Calu3 (cell line): ENCODE results near the gene JSRP1. TPM values are rescaled to one million over a fixed set of nuclear protein-coding genes. Genes with fewer than 3 reads are reported as not detected.

Source experiments
- BruUV-seq: library from RNA; stranded (reverse); fragments of 400-500 nt; replicated peaks from 2 replicates; lab custom pipeline; 2021; lab: Mats Ljungman, UMichigan
- CTCF ChIA-PET: fragments of 300-600 bp; sonication (Branson Sonifier 250); formaldehyde crosslinking; loops from one replicate; lab custom pipeline; 2022; ENCODE audit warnings: antibody characterized with exemption; lab: Charles Lee
- DNase-seq: peaks from one replicate; pipeline ENCODE4 v3.0.0; 2022
- H3K27ac Mint-ChIP-seq: one replicate; pipeline ENCODE4 v1.8.0; 2022; ENCODE audit warnings: mixed read lengths; ENCODE audit not compliant: unreplicated experiment
- H3K27me3 Mint-ChIP-seq: one replicate; pipeline ENCODE4 v1.8.0; 2022; ENCODE audit warnings: mixed read lengths; ENCODE audit not compliant: unreplicated experiment
- H3K36me3 Mint-ChIP-seq: one replicate; pipeline ENCODE4 v1.8.0; 2022; ENCODE audit warnings: mild to moderate bottlenecking, moderate library complexity, mixed read lengths; ENCODE audit not compliant: insufficient read depth, unreplicated experiment
- H3K4me1 Mint-ChIP-seq: one replicate; pipeline ENCODE4 v1.8.0; 2022; ENCODE audit warnings: mild to moderate bottlenecking, low read depth, mixed read lengths; ENCODE audit not compliant: unreplicated experiment
- H3K4me3 Mint-ChIP-seq: one replicate; pipeline ENCODE4 v1.8.0; 2022; ENCODE audit warnings: mild to moderate bottlenecking, low read depth, moderate library complexity, mixed read lengths; ENCODE audit not compliant: unreplicated experiment
- H3K9me3 Mint-ChIP-seq: one replicate; pipeline ENCODE4 v1.8.0; 2022; ENCODE audit warnings: low read depth, mixed read lengths; ENCODE audit not compliant: unreplicated experiment
- intact Hi-C: fragments of 100-400 bp; cut with micrococcal nuclease; formaldehyde crosslinking; loops from one replicate; pipeline ENCODE4 v1.10.0; 2022; ENCODE audit not compliant: unreplicated experiment
- total RNA-seq: library from RNA; stranded (reverse); gene quantifications from 2 replicates; pipeline ENCODE4 v1.2.3, GENCODE V29; 2022
- TF ChIP-seq, protein P1 (sequence below): fragments of 200-600 bp; IDR thresholded peaks from one replicate; pipeline ENCODE4 v1.8.0; 2022; ENCODE audit warnings: antibody characterized with exemption; ENCODE audit not compliant: unreplicated experiment

Gene JSRP1
- total RNA-seq, 1 experiment from 2014 or later, result 0.73 TPM

DNA sequence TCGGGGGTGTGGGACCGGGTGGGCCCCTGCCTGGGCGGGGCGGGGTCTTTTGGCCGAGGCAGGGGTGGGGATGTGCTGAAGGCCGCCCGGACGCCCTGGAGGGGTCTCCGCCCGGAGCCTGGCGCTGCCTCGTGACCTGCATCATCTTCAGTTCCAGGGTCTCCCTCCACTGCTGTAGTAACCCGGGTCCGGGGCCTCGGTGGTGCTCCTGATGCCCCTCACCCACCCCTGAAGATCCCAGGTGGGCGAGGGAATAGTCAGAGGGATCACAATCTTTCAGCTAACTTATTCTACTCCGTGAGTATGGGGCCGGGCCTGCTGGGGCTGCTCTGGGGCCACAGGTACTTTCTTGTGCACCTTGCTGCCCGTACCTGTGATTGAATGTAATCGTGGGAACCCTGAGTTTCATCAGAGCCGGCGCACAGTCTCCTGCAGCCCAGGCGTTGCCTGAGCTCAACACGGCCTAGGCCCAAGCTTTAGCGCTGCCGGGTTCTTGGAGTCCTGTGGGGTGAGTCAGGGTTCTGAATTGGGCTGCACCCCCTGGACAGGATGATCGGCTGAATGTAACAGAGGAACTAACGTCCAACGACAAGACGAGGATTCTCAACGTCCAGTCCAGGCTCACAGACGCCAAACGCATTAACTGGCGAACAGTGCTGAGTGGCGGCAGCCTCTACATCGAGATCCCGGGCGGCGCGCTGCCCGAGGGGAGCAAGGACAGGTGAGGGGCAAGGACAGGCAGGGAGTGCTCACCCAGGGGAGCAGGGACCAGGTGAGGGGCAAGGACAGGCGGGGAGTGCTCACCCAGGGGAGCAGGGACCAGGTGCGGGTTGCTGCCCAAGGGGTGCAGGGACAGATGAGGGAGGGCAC is 15.3 kb upstream of the JSRP1 start:
- Mint-ChIP-seq H3K36me3 (peaks cover 79% of the 10 kb centered on the region), H3K4me3 (peak overlapping the region; percentile 95), H3K9me3 (no peaks in the 10 kb centered on the region)

DNA sequence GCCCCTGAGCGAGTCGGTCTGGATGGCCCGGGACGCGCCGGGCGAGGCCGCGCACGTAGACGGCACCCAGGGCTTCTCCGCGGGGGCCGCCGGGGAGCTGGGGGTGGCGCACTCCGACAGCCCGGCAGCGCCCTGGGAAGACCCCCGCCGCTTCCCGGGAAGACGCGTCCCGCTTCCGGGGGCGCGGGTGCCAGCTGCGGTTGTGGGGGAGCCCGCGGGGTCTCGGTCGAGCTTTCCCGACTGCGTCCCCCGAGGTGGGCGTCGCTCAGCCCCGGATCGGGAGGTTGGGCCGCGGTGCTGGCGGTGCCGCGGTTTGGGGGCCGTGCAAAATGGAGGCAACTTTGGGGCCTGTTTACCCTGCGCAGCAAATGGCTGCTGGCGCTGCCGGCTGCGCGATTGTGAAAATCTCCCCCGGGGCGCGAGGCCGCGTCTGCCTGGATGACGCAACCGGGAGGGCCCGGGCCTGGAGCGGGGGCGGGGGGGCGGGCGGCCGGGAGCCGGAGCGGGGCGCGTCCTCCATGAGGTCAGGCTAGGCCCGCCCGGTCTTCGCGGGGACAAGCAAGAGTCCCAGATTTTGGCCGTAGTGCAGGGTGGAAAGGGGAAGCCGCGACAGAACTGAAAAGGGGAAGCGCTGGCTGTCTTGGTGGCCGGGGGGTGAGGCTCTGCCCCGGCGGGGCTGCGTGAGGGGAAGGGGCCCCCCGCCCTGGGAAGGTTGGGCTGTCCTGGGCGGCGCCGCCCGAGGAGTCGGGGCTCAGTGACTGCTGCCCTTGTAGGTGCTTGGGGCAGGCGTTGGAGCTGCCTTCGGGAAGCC is 14.4 kb upstream of the JSRP1 start:
- Mint-ChIP-seq H3K27ac (no peak overlapping the region), H3K27me3 (no peaks in the 10 kb centered on the region), H3K36me3 (peaks cover 82% of the 10 kb centered on the region), H3K4me3 (peak overlapping the region; percentile 95), H3K4me1 (peaks cover 25% of the 10 kb centered on the region), H3K9me3 (no peaks in the 10 kb centered on the region)
- intact Hi-C loops, result loop anchor here (5.0 kb wide), 2 partner anchors 33 to 113 kb away; partner anchors contain the start of genes PLEKHJ1 and SF3A2
- peak; percentile 60 for DNase-seq
- TF ChIP-seq, protein P1, sequence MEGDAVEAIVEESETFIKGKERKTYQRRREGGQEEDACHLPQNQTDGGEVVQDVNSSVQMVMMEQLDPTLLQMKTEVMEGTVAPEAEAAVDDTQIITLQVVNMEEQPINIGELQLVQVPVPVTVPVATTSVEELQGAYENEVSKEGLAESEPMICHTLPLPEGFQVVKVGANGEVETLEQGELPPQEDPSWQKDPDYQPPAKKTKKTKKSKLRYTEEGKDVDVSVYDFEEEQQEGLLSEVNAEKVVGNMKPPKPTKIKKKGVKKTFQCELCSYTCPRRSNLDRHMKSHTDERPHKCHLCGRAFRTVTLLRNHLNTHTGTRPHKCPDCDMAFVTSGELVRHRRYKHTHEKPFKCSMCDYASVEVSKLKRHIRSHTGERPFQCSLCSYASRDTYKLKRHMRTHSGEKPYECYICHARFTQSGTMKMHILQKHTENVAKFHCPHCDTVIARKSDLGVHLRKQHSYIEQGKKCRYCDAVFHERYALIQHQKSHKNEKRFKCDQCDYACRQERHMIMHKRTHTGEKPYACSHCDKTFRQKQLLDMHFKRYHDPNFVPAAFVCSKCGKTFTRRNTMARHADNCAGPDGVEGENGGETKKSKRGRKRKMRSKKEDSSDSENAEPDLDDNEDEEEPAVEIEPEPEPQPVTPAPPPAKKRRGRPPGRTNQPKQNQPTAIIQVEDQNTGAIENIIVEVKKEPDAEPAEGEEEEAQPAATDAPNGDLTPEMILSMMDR, result no peak
- no TSS peak for BruUV-seq
- CTCF ChIA-PET, result interaction anchor here (0.6 kb wide), 2 partner anchors 115 to 330 kb away, joined by 5 to 7 read pairs; no protein-coding TSS in a partner anchor

More for the DNA sequence above, 15.3 kb upstream of the JSRP1 start:
- intact Hi-C loops, result loop anchor here (5.0 kb wide), 2 partner anchors 34 to 114 kb away; partner anchors contain the start of genes PLEKHJ1 and SF3A2
- H3K27ac Mint-ChIP-seq, result peak overlapping the region; percentile 70
- H3K27me3 Mint-ChIP-seq, result no peaks in the 10 kb centered on the region
- CTCF ChIA-PET, result interaction anchor here (0.6 kb wide), 3 partner anchors 33 to 329 kb away, joined by 4 to 7 read pairs (median 5); no protein-coding TSS in a partner anchor
- no TSS peak for BruUV-seq
- TF ChIP-seq, protein P1, result no peak
- DNase-seq, result no peak
- H3K4me1 Mint-ChIP-seq, result peaks cover 23% of the 10 kb centered on the region

DNA sequence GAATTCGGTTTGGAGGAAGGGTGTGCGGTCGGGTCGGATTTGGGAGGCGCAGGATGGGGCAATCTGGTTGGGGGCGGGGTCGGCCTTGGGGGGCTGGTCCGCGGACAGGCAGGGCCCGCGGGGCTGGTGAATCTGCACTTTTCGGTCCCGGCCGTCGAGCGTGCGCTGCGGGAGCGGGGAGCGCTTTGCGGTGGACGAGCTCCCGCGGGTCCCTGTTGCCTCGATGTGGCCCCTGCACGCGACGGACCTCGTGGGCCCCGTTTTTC is 13.9 kb upstream of the JSRP1 start:
- no peak for DNase-seq
- Mint-ChIP-seq H3K27me3 (no peaks in the 10 kb centered on the region), H3K27ac (peak overlapping the region; percentile 79), H3K4me3 (peak overlapping the region; percentile 95), H3K4me1 (peaks cover 25% of the 10 kb centered on the region), H3K36me3 (peaks cover 78% of the 10 kb centered on the region), H3K9me3 (no peaks in the 10 kb centered on the region)
- intact Hi-C loops, result loop anchor here (5.0 kb wide), 2 partner anchors 33 to 113 kb away; partner anchors contain the start of genes PLEKHJ1 and SF3A2
- CTCF ChIA-PET, result no interaction called here
- TF ChIP-seq, protein P1, result no peak
- no TSS peak for BruUV-seq
